ENCODE results near the gene VAPB.

Gene VAPB

GRCh38 chr20:58496429-58496769, 107.4 kb downstream of the VAPB start:
- TF ChIP-seq CTCF (IDR thresholded peaks at IDR 0.05; ENCODE audit: low read depth, low read length, missing control alignments), result no peak
- no peak for DNase-seq (ENCODE audit: extremely low read depth, low read depth)
- H3K4me3 ChIP-seq (replicated peaks; ENCODE audit: low read depth, low read length), result no peak overlapping the region

GRCh38 chr20:58497076-58497641, 108.1 kb downstream of the VAPB start:
- H3K4me3 ChIP-seq (replicated peaks; ENCODE audit: low read depth, low read length), result no peak overlapping the region
- no peak for TF ChIP-seq CTCF (IDR thresholded peaks at IDR 0.05; ENCODE audit: low read depth, low read length, missing control alignments)
- DNase-seq (ENCODE audit: extremely low read depth, low read depth), result no peak

- H3K4me3 ChIP-seq (replicated peaks; ENCODE audit: low read depth, low read length), result no peak overlapping the region
- DNase-seq (ENCODE audit: extremely low read depth, low read depth), result no peak
- TF ChIP-seq CTCF (IDR thresholded peaks at IDR 0.05; ENCODE audit: low read depth, low read length, missing control alignments), result no peak
These were observed 108.9 kb downstream of the VAPB start for GRCh38 chr20:58497724-58498469.

- H3K4me3 ChIP-seq (replicated peaks; ENCODE audit: low read depth, low read length), result no peak overlapping the region
- TF ChIP-seq CTCF (IDR thresholded peaks at IDR 0.05; ENCODE audit: low read depth, low read length, missing control alignments), result no peak
- DNase-seq (ENCODE audit: extremely low read depth, low read depth), result no peak
These were observed 109.5 kb downstream of the VAPB start for GRCh38 chr20:58498470-58499068.

- TF ChIP-seq CTCF (IDR thresholded peaks at IDR 0.05; ENCODE audit: low read depth, low read length, missing control alignments), result no peak
- H3K4me3 ChIP-seq (replicated peaks; ENCODE audit: low read depth, low read length), result no peak overlapping the region
- no peak for DNase-seq (ENCODE audit: extremely low read depth, low read depth)
These were observed 111.2 kb downstream of the VAPB start for GRCh38 chr20:58500256-58500655.

Data from HFF-Myc (cell line).